Natural killer cell (primary cell): ENCODE measurements around the gene USHBP1. TPM values are rescaled to one million over a fixed set of nuclear protein-coding genes. Genes with fewer than 3 reads are reported as not detected.
A peak's percentile ranks its signal among the peaks of the same experiment; 100 is the strongest.

Experiments
- ATAC-seq, 3 donors: fragments of 150-1000 bp in 2 of 3; fragments of 200-7000 bp in 1 of 3; cut with Tn5 transposase; 1 replicate in 1 of 3; 2 replicates in 2 of 3; pipeline ENCODE4 v1.10.0; 2021; ENCODE audit warnings: mild to moderate bottlenecking in 2 of 3, moderate library complexity in 2 of 3
- DNase-seq, 2 donors: peaks; one replicate each; pipeline versions ENCODE4 v3.0.0 to v3.0.0-alpha.2; 2013 to 2021; ENCODE audit warnings: mixed read lengths in 1 of 2
- H3K27ac ChIP-seq: one replicate; pipeline ENCODE4 v1.5.1; 2013; ENCODE audit warnings: mild to moderate bottlenecking, low read length
- H3K27me3 ChIP-seq: one replicate; pipeline ENCODE4 v1.6.1; 2013; ENCODE audit warnings: low read length; ENCODE audit not compliant: control insufficient read depth, insufficient read depth
- H3K36me3 ChIP-seq: one replicate; pipeline ENCODE4 v1.6.1; 2013; ENCODE audit warnings: low read length; ENCODE audit not compliant: control insufficient read depth, insufficient read depth
- H3K4me1 ChIP-seq: one replicate; pipeline ENCODE4 v1.6.1; 2013; ENCODE audit warnings: low read length; ENCODE audit not compliant: control insufficient read depth, insufficient read depth
- H3K4me3 ChIP-seq: one replicate; pipeline ENCODE4 v1.5.1; 2013; ENCODE audit warnings: low read length
- H3K9me3 ChIP-seq: one replicate; pipeline ENCODE4 v1.6.1; 2013; ENCODE audit warnings: low read length; ENCODE audit not compliant: control insufficient read depth, insufficient read depth
- H3K27ac Mint-ChIP-seq, 2 donors: one replicate each; pipeline ENCODE4 v1.8.0; 2022; ENCODE audit warnings: mild to moderate bottlenecking in 2 of 2, mixed read lengths in 2 of 2, moderate library complexity in 1 of 2
- H3K27me3 Mint-ChIP-seq, 2 donors: one replicate each; pipeline ENCODE4 v1.8.0; 2022; ENCODE audit warnings: low read depth in 2 of 2, mixed read lengths in 2 of 2
- H3K36me3 Mint-ChIP-seq: one replicate; pipeline ENCODE4 v1.8.0; 2022; ENCODE audit warnings: mixed read lengths
- H3K4me1 Mint-ChIP-seq, 2 donors: one replicate each; pipeline ENCODE4 v1.8.0; 2022; ENCODE audit warnings: mixed read lengths in 2 of 2
- H3K4me3 Mint-ChIP-seq: one replicate; pipeline ENCODE4 v1.8.0; 2022; ENCODE audit warnings: mild to moderate bottlenecking, moderate library complexity, mixed read lengths
- H3K9me3 Mint-ChIP-seq, 2 donors: one replicate each; pipeline ENCODE4 v1.8.0; 2022; ENCODE audit warnings: mixed read lengths in 2 of 2
- CTCF ChIP-seq: fragments of 200-600 bp; IDR thresholded peaks from one replicate; pipeline ENCODE4 v1.8.0; 2022; ENCODE audit warnings: antibody characterized with exemption
- WGBS: methylation state at CpG from one replicate; pipeline ENCODE4 v1.1.7; 2013; ENCODE audit warnings: missing lambda C conversion rate; ENCODE audit not compliant: insufficient coverage; 5-methylcytosine and 5-hydroxymethylcytosine counted together
- intact Hi-C: fragments of 100-400 bp; cut with micrococcal nuclease; formaldehyde crosslinking; loops from one replicate; pipeline ENCODE4 v1.14.2; 2022
- total RNA-seq, 4 donors: library from RNA; stranded (reverse); fragments of 120-200 nt in 1 of 4; gene quantifications; one replicate each; pipeline versions ENCODE4 v1.2.3 to v1.2.4, GENCODE V29; 2013 to 2022

USHBP1 gene
- not detected for total RNA-seq
- not detected for total RNA-seq (2013)

GRCh38 chr19:17264641-17264979 is at the start of gene USHBP1:
Gene USHBP1, minus strand, starts transcription at chr19:17264745. Its CDS starts 446 bp downstream, at chr19:17264299.
- no peak within 1 kb of the TSS for H3K4me3 Mint-ChIP-seq

DNA sequence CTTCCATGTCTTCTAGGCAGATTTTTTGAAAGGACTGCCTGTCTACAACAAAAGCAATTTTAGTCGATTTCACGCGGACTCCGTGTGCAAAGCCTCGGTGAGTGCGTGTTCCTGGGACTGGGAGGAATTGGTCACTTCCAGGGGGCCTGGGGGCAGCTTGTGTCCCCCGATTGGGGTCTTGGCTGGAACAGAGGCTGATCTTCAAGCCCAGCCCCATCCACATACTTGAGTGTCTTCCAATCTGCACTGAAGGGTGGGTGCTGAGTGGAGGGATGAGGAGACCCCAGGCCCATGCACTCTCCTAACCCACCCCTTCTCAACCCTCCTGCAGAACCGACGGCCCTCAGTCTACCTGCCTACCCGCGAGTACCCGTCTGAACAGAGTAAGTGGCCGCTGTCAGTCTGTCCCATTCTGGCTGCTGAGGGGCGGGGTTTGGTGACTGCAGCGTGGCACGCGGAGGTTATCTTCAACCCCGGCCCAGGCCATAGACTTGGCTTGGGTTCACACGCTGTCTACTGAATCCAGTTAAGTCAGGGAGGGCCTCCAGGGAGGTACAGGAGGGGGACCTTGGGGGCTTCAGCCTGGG is 49.6 kb upstream of the USHBP1 start:
- H3K27me3 ChIP-seq: no peaks in the 10 kb centered on the region
- H3K36me3 ChIP-seq: peaks cover 24% of the 10 kb centered on the region
- H3K4me1 Mint-ChIP-seq: peaks cover 17 to 28% of the 10 kb centered on the region in 2 donors
- TF ChIP-seq CTCF: no peak
- H3K4me3 Mint-ChIP-seq: no peak overlapping the region
- no peaks in the 10 kb centered on the region for H3K9me3 Mint-ChIP-seq
- H3K36me3 Mint-ChIP-seq: no peaks in the 10 kb centered on the region
- no peak overlapping the region for H3K27ac ChIP-seq
- ATAC-seq: no peak
- DNase-seq: no peak
- no peaks in the 10 kb centered on the region for H3K27me3 Mint-ChIP-seq
- intact Hi-C loops: no loop called here
- H3K4me3 ChIP-seq: no peak overlapping the region
- 97% methylated on average over 19 of the region's 19 CpGs for WGBS
- H3K9me3 ChIP-seq: no peaks in the 10 kb centered on the region
- no peak overlapping the region for H3K27ac Mint-ChIP-seq
- H3K4me1 ChIP-seq: peaks cover 13% of the 10 kb centered on the region

More at GRCh38 chr19:17264641-17264979, at the start of gene USHBP1:
- Histone ChIP-seq H3K4me3 (no peak within 1 kb of the TSS), H3K27ac (no peak within 1 kb of the TSS), H3K9me3 (no peaks in the 10 kb centered on the region), H3K4me1 (peaks cover 27% of the 10 kb centered on the region), H3K36me3 (peaks cover 1% of the 10 kb centered on the region), H3K27me3 (no peaks in the 10 kb centered on the region)
- WGBS: 27% methylated on average over 5 of the region's 5 CpGs
- Mint-ChIP-seq H3K27ac (no peak within 1 kb of the TSS), H3K27me3 (peaks cover 0 to 3% of the 10 kb centered on the region in 2 donors), H3K4me1 (peaks cover 21 to 22% of the 10 kb centered on the region in 2 donors), H3K9me3 (no peaks in the 10 kb centered on the region), H3K36me3 (no peaks in the 10 kb centered on the region)
- intact Hi-C loops: no loop called here
- no peak for TF ChIP-seq CTCF
- DNase-seq: no peak
- ATAC-seq: no peak

GRCh38 chr19:17312189-17313113 is 47.9 kb upstream of the USHBP1 start:
- H3K4me1 Mint-ChIP-seq: peaks cover 19 to 37% of the 10 kb centered on the region in 2 donors
- ATAC-seq: no peak
- no peaks in the 10 kb centered on the region for H3K27me3 Mint-ChIP-seq
- Histone ChIP-seq H3K27me3 (no peaks in the 10 kb centered on the region), H3K27ac (no peak overlapping the region), H3K4me1 (peaks cover 16% of the 10 kb centered on the region), H3K36me3 (peaks cover 19% of the 10 kb centered on the region), H3K4me3 (no peak overlapping the region), H3K9me3 (no peaks in the 10 kb centered on the region)
- WGBS: 91% methylated on average over 20 of the region's 20 CpGs
- H3K36me3 Mint-ChIP-seq: no peaks in the 10 kb centered on the region
- peak overlapping the region in 1 of 2 donors; percentile 23 for H3K27ac Mint-ChIP-seq
- no peaks in the 10 kb centered on the region for H3K9me3 Mint-ChIP-seq
- intact Hi-C loops: no loop called here
- DNase-seq: no peak
- TF ChIP-seq CTCF: no peak
- H3K4me3 Mint-ChIP-seq: no peak overlapping the region
